ENCODE measurements around the gene SPC25. TPM values are rescaled to one million over a fixed set of nuclear protein-coding genes. Genes with fewer than 3 reads are reported as not detected.

Gene SPC25
- total RNA-seq, 1 donor from 2014 or later = 0.60 TPM

DNA sequence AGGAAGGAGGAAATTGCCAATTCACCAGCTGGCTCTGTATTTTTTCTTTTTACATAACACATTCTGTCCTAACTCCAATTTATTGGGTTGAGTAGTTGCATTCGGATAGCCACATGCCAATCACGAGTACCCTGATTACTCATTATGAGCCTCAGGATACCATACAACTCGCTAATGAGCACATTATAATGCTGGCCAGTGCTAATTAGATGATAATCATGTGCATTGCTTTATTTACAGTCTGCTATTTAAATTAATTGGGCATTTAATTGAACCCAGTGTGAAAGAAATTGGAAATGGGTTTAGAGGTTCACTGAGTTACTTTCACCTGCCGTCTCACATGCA lies 26.1 kb upstream of the SPC25 start:
- intact Hi-C loops (cut with micrococcal nuclease) = no loop called here

DNA sequence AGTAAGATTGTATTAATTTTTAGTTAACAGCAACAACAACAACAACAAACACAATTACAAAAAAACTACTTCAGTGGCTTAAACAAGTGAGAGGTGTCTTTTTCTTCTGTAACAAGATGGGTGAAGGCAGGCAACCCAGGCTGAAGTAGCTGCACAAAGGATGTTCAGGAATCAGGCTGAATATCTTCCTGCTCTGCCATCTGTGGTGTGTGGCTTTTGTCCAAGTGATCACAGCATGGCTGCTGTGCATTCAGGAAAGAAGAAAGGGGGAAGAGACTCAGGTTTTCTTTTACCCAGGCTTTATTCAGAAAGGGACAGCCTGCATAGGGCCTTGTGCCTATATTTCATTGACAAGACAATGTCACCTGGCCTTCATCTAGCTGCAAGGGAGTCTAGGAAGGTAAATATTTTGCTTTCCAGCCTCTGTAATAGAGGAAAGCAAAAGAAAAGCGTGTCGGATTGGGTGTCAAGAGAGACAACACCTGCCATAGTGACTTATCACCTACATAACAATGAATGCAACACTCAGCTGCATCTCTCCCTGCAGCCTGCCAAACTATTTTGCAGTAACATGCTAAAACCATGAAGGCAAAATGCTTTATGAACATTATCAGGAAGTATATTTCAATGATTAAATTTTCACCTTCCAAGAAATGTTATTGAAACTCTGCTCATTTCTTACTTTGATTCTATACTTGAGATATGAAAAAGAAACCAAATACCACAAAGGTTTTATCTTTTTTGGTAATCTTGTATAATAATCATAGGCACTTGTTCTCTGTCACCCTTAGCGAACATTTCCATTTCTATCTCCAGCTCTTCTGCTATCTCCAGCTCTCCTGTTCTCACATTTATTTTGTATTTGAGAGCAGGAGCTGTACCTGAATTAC lies 25.5 kb upstream of the SPC25 start:
- Histone ChIP-seq H3K9me3 (replicated peaks) (peaks cover 6% of the 10 kb centered on the region), H3K4me1 (peaks cover 7% of the 10 kb centered on the region), H3K27ac (replicated peaks) (no peak overlapping the region), H3K36me3 (no peaks in the 10 kb centered on the region), H3K4me3 (no peak overlapping the region), H3K27me3 (ENCODE audit: low read depth) (peaks cover 37% of the 10 kb centered on the region)
- intact Hi-C loops (cut with micrococcal nuclease) = no loop called here
- DNase-seq = no peak
- TF ChIP-seq, protein P1, sequence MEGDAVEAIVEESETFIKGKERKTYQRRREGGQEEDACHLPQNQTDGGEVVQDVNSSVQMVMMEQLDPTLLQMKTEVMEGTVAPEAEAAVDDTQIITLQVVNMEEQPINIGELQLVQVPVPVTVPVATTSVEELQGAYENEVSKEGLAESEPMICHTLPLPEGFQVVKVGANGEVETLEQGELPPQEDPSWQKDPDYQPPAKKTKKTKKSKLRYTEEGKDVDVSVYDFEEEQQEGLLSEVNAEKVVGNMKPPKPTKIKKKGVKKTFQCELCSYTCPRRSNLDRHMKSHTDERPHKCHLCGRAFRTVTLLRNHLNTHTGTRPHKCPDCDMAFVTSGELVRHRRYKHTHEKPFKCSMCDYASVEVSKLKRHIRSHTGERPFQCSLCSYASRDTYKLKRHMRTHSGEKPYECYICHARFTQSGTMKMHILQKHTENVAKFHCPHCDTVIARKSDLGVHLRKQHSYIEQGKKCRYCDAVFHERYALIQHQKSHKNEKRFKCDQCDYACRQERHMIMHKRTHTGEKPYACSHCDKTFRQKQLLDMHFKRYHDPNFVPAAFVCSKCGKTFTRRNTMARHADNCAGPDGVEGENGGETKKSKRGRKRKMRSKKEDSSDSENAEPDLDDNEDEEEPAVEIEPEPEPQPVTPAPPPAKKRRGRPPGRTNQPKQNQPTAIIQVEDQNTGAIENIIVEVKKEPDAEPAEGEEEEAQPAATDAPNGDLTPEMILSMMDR (IDR thresholded peaks at IDR 0.05; ENCODE audit: borderline replicate concordance) = no peak

More for the DNA sequence above, 26.1 kb upstream of the SPC25 start:
- peaks cover 6% of the 10 kb centered on the region for H3K9me3 ChIP-seq (replicated peaks)
- H3K36me3 ChIP-seq = no peaks in the 10 kb centered on the region
- H3K4me1 ChIP-seq = peaks cover 7% of the 10 kb centered on the region
- no peak overlapping the region for H3K27ac ChIP-seq (replicated peaks)
- H3K27me3 ChIP-seq (ENCODE audit: low read depth) = peaks cover 37% of the 10 kb centered on the region
- TF ChIP-seq, protein P1 (IDR thresholded peaks at IDR 0.05; ENCODE audit: borderline replicate concordance) = no peak
- H3K4me3 ChIP-seq = no peak overlapping the region
- DNase-seq = no peak

DNA sequence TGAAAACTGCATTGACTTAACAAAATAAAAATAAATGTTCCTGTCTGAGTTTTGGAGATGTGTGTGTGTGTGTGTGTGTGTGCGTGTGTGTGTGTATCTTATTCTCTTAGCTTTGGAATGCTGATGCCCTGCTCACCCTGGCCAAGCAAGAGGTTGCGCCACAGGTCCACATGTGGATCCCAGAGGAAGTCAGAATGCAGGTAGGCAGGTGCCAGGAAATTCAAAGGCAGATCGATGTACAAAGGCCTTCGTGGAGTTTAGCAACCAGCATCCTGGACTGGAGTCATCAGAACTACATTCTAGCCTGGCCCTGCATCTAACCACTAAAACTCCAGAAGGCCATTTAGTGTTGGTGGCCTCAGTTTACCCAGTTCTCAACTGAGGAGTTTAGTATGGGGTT lies 23.3 kb upstream of the SPC25 start:
- no peak for DNase-seq
- no peak overlapping the region for H3K27ac ChIP-seq (replicated peaks)
- H3K27me3 ChIP-seq (ENCODE audit: low read depth) = peaks cover 33% of the 10 kb centered on the region
- peaks cover 7% of the 10 kb centered on the region for H3K4me1 ChIP-seq
- H3K9me3 ChIP-seq (replicated peaks) = peaks cover 6% of the 10 kb centered on the region
- TF ChIP-seq, protein P1 (IDR thresholded peaks at IDR 0.05; ENCODE audit: borderline replicate concordance) = no peak
- intact Hi-C loops (cut with micrococcal nuclease) = loop anchor here (5.0 kb wide), 1 partner anchor 141 kb away; no protein-coding TSS in a partner anchor
- H3K4me3 ChIP-seq = no peak overlapping the region
- no peaks in the 10 kb centered on the region for H3K36me3 ChIP-seq

DNA sequence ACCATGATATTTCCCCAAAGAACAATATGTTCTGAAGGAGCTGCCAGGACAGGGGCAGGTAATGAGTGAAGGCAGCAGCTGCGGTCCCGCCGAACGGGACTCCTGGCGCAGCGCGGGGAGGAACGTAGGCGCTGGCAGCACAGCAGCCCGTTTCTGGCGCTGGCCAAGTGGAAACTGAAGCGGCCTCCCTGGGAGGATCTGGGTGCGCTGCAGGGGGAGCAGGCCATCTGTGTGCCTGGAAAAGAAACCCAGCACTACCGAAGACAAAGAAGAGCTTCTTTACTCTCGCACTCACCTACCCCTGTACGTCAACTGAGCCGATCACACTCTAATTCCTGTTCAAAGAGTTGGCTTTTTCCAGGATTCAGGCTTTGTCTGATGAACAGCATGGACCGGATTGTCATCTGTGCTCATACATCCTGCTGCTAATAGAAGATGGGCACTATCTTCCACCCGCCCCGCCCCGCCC lies 22.7 kb upstream of the SPC25 start:
- DNase-seq = peak; percentile 22

DNA sequence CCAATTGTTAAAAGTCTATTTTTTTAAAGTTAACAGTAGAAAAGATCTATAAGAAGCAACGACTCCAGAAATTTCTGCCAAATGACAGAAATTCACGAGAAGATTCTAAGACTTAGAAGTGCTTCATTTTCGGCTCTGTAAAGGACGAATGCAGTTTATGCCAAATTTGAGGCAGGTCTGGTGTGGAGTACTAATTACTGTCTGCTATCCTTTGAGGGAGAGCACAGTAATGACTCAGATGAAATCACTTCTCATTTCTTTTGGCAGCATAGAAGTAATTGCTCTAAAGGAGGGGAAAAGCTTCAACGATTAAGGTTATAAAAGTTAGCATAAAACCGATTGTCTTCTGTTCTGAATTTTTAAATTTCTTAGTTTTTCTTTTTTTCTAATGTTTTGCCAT lies 22.2 kb upstream of the SPC25 start:
- no peak for DNase-seq
- Histone ChIP-seq H3K36me3 (no peaks in the 10 kb centered on the region), H3K9me3 (replicated peaks) (peaks cover 6% of the 10 kb centered on the region), H3K27me3 (ENCODE audit: low read depth) (peaks cover 33% of the 10 kb centered on the region), H3K4me1 (peaks cover 7% of the 10 kb centered on the region), H3K27ac (replicated peaks) (no peak overlapping the region), H3K4me3 (peak overlapping the region; percentile 43)
- intact Hi-C loops (cut with micrococcal nuclease) = loop anchor here (5.0 kb wide), 1 partner anchor 140 kb away; no protein-coding TSS in a partner anchor
- TF ChIP-seq, protein P1 (IDR thresholded peaks at IDR 0.05; ENCODE audit: borderline replicate concordance) = no peak

More for the DNA sequence above, 22.7 kb upstream of the SPC25 start:
- Histone ChIP-seq H3K9me3 (replicated peaks) (peaks cover 6% of the 10 kb centered on the region), H3K27ac (replicated peaks) (no peak overlapping the region), H3K36me3 (no peaks in the 10 kb centered on the region), H3K27me3 (ENCODE audit: low read depth) (peaks cover 33% of the 10 kb centered on the region), H3K4me1 (peaks cover 7% of the 10 kb centered on the region), H3K4me3 (peak overlapping the region; percentile 43)
- intact Hi-C loops (cut with micrococcal nuclease) = loop anchor here (5.0 kb wide), 1 partner anchor 141 kb away; no protein-coding TSS in a partner anchor
- TF ChIP-seq, protein P1 (IDR thresholded peaks at IDR 0.05; ENCODE audit: borderline replicate concordance) = no peak

Data from left ventricle myocardium inferior (tissue), 1 donor.